ENCODE data around the gene ELF3. TPM values are rescaled to one million over a fixed set of nuclear protein-coding genes. Genes with fewer than 3 reads are reported as not detected.
A peak's percentile ranks its signal among the peaks of the same experiment; 100 is the strongest.

The ELF3 gene
- total and polyA plus RNA-seq, 4 experiments from 2014 or later = 0.17 to 1.1 (median 0.33) TPM; not detected in 1

GRCh38 chr1:201989354-201990128 is 20.8 kb upstream of the ELF3 start:
- Mint-ChIP-seq H3K36me3 (peaks cover 29 to 55% of the 10 kb centered on the region in 2 donors), H3K27me3 (no peaks in the 10 kb centered on the region), H3K9me3 (peaks cover 0 to 4% (median 0%) of the 10 kb centered on the region in 8 donors), H3K4me1 (peaks cover under 1 to 5% (median 3%) of the 10 kb centered on the region in 4 donors), H3K27ac (no peak overlapping the region), H3K4me3 (no peak overlapping the region)
- H3K9me3 ChIP-seq (ENCODE audit: control insufficient read depth in 1 of 2, low read length in 2 of 2) = no peaks in the 10 kb centered on the region
- no peak overlapping the region for H3K27ac ChIP-seq (ENCODE audit: low read depth, low read length)
- ChIA-PET POLR2A (ENCODE audit: partially characterized antibody) (no interaction called here), CTCF (ENCODE audit: partially characterized antibody) (interaction anchor here (1.4 kb wide), 1 partner anchor 94 kb away, joined by 3 read pairs; no protein-coding TSS in a partner anchor)
- no peaks in the 10 kb centered on the region for H3K27me3 ChIP-seq (ENCODE audit: insufficient read depth, low read length)
- no peak overlapping the region for H3K4me3 ChIP-seq (ENCODE audit: low read length in 2 of 2)
- H3K4me1 ChIP-seq (ENCODE audit: insufficient read depth, low read length) = no peaks in the 10 kb centered on the region
- H3K36me3 ChIP-seq (ENCODE audit: insufficient read depth, low read length) = peaks cover 34% of the 10 kb centered on the region
- DNase-seq = no peak
- intact Hi-C loops (cut with micrococcal nuclease) = no loop called here

DNA sequence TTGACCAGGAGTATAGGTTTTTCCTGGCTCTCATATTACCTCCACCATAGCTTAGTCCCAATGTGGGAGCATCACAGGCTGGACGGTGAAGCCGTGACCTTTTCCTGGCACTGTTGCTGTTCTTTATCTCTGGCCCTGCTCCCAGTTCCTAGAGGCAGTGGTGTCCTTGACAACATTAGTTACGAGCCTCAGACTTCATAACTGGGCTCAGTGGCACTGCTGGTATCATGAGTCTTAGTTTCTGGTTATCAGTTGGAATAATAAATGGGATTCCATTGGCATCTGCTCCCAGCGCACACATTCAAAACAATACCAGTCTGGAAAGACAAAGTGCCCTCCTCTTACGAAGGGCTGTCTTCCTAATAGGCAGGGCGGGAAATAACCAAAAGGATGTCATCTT is 20.0 kb upstream of the ELF3 start:
- no peak overlapping the region for H3K4me3 Mint-ChIP-seq
- H3K36me3 ChIP-seq (ENCODE audit: insufficient read depth, low read length) = peaks cover 34% of the 10 kb centered on the region
- H3K27me3 Mint-ChIP-seq = no peaks in the 10 kb centered on the region
- no peaks in the 10 kb centered on the region for H3K9me3 ChIP-seq (ENCODE audit: control insufficient read depth in 1 of 2, low read length in 2 of 2)
- H3K4me1 Mint-ChIP-seq = peaks cover 0 to 4% (median 1%) of the 10 kb centered on the region in 4 donors
- H3K9me3 Mint-ChIP-seq = peaks cover 0 to 2% (median 0%) of the 10 kb centered on the region in 8 donors
- intact Hi-C loops (cut with micrococcal nuclease) = no loop called here
- no peaks in the 10 kb centered on the region for H3K4me1 ChIP-seq (ENCODE audit: insufficient read depth, low read length)
- no peak overlapping the region for H3K4me3 ChIP-seq (ENCODE audit: low read length in 2 of 2)
- DNase-seq = no peak
- POLR2A ChIA-PET (ENCODE audit: partially characterized antibody) = no interaction called here
- H3K27ac Mint-ChIP-seq = no peak overlapping the region
- H3K27me3 ChIP-seq (ENCODE audit: insufficient read depth, low read length) = no peaks in the 10 kb centered on the region
- no peak overlapping the region for H3K27ac ChIP-seq (ENCODE audit: low read depth, low read length)
- peaks cover 29 to 58% of the 10 kb centered on the region in 2 donors for H3K36me3 Mint-ChIP-seq
- CTCF ChIA-PET (ENCODE audit: partially characterized antibody) = no interaction called here

DNA sequence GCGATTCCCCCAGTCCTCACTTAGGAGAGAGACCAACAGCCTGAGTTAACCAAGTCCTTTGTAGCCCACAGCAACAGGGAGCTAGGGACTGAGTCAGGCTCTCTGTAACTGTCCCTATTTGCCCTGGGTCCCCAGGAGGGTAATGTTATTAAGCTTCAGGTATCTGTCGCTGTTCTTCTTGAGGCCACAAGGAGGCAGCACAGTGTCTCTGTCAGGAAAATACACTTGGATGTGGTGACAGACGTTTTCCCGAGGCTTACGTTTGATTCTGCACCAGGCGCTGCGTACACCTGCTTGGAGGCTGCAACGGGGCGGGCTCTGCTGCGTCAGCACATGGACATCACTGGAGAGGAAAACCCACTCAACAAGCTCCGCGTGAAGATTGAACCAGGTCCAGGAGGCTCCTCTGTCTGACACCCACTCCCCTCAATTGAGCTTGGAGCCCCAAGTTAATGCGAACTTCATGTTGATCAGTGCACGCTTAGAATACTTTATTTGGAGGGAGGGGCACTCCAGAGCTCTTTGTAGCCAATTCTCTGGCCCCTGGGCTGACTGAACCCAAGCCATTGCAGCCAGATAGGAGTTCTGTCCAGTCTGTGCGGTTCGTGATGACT is 10.7 kb upstream of the ELF3 start:
- no peaks in the 10 kb centered on the region for H3K9me3 ChIP-seq (ENCODE audit: control insufficient read depth in 1 of 2, low read length in 2 of 2)
- DNase-seq = peak in 4 of 5 donors; percentile 18 to 24 (median 22)
- H3K9me3 Mint-ChIP-seq = no peaks in the 10 kb centered on the region
- H3K27ac Mint-ChIP-seq = no peak overlapping the region
- peaks cover 48% of the 10 kb centered on the region for H3K36me3 ChIP-seq (ENCODE audit: insufficient read depth, low read length)
- H3K4me1 ChIP-seq (ENCODE audit: insufficient read depth, low read length) = no peaks in the 10 kb centered on the region
- H3K27me3 ChIP-seq (ENCODE audit: insufficient read depth, low read length) = no peaks in the 10 kb centered on the region
- intact Hi-C loops (cut with micrococcal nuclease) = loop anchor here (2.0 kb wide), 1 partner anchor 17 kb away; the partner anchor contains the start of gene RNPEP
- ChIA-PET CTCF (ENCODE audit: partially characterized antibody) (interaction anchor here (0.5 to 3.1 kb wide), 20 partner anchors 8 to 437 kb away, joined by 3 to 18 read pairs (median 5); partner anchors contain the start of gene TIMM17A), POLR2A (ENCODE audit: partially characterized antibody) (no interaction called here)
- no peaks in the 10 kb centered on the region for H3K27me3 Mint-ChIP-seq
- no peak overlapping the region for H3K27ac ChIP-seq (ENCODE audit: low read depth, low read length)
- peaks cover 56 to 76% of the 10 kb centered on the region in 2 donors for H3K36me3 Mint-ChIP-seq
- no peak overlapping the region for H3K4me3 ChIP-seq (ENCODE audit: low read length in 2 of 2)
- no peak overlapping the region for H3K4me3 Mint-ChIP-seq
- no peaks in the 10 kb centered on the region for H3K4me1 Mint-ChIP-seq

- H3K4me1 Mint-ChIP-seq = no peaks in the 10 kb centered on the region
- Histone ChIP-seq H3K27me3 (ENCODE audit: insufficient read depth, low read length) (no peaks in the 10 kb centered on the region), H3K4me3 (ENCODE audit: low read length in 2 of 2) (no peak overlapping the region), H3K4me1 (ENCODE audit: insufficient read depth, low read length) (no peaks in the 10 kb centered on the region), H3K36me3 (ENCODE audit: insufficient read depth, low read length) (peaks cover 48% of the 10 kb centered on the region), H3K9me3 (ENCODE audit: control insufficient read depth in 1 of 2, low read length in 2 of 2) (no peaks in the 10 kb centered on the region), H3K27ac (ENCODE audit: low read depth, low read length) (no peak overlapping the region)
- ChIA-PET CTCF (ENCODE audit: partially characterized antibody) (no interaction called here), POLR2A (ENCODE audit: partially characterized antibody) (no interaction called here)
- H3K27ac Mint-ChIP-seq = no peak overlapping the region
- H3K36me3 Mint-ChIP-seq = peaks cover 53 to 76% of the 10 kb centered on the region in 2 donors
- H3K4me3 Mint-ChIP-seq = no peak overlapping the region
- intact Hi-C loops (cut with micrococcal nuclease) = no loop called here
- no peaks in the 10 kb centered on the region for H3K27me3 Mint-ChIP-seq
- DNase-seq = no peak
- no peaks in the 10 kb centered on the region for H3K9me3 Mint-ChIP-seq
Observed at GRCh38 chr1:202002507-202002906, 7.9 kb upstream of the ELF3 start.

DNA sequence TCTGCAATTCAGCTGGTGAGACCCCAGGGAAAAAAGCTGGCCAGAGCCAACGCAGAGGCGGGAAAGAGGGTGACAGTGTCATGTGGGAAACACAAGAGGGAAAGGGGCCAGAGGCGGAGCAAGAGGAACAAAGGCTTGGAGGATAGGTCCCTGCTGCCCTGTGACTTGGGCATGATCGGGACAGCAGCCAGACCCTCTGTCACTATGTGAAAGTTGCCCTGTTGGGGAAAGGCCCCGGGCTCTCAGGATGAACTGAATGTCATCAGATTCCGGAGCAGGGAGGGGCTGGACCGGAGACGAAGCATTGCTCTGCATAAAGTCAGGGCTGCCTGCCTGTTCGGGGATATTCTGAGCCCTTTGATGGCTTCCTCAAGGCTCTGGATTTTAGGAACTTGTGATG is 5.7 kb upstream of the ELF3 start:
- no peak overlapping the region for H3K27ac ChIP-seq (ENCODE audit: low read depth, low read length)
- Mint-ChIP-seq H3K27ac (peak overlapping the region in 1 of 7 donors; percentile 50), H3K4me3 (no peak overlapping the region), H3K27me3 (no peaks in the 10 kb centered on the region), H3K4me1 (no peaks in the 10 kb centered on the region), H3K36me3 (peaks cover 47 to 67% of the 10 kb centered on the region in 2 donors), H3K9me3 (no peaks in the 10 kb centered on the region)
- H3K9me3 ChIP-seq (ENCODE audit: control insufficient read depth in 1 of 2, low read length in 2 of 2) = no peaks in the 10 kb centered on the region
- ChIA-PET POLR2A (ENCODE audit: partially characterized antibody) (no interaction called here), CTCF (ENCODE audit: partially characterized antibody) (no interaction called here)
- DNase-seq = no peak
- intact Hi-C loops (cut with micrococcal nuclease) = no loop called here
- peaks cover 48% of the 10 kb centered on the region for H3K36me3 ChIP-seq (ENCODE audit: insufficient read depth, low read length)
- H3K4me1 ChIP-seq (ENCODE audit: insufficient read depth, low read length) = no peaks in the 10 kb centered on the region
- H3K27me3 ChIP-seq (ENCODE audit: insufficient read depth, low read length) = no peaks in the 10 kb centered on the region
- H3K4me3 ChIP-seq (ENCODE audit: low read length in 2 of 2) = no peak overlapping the region

- H3K27ac Mint-ChIP-seq = peak overlapping the region in 1 of 7 donors; percentile 13
- Histone ChIP-seq H3K9me3 (ENCODE audit: control insufficient read depth in 1 of 2, low read length in 2 of 2) (no peaks in the 10 kb centered on the region), H3K27ac (ENCODE audit: low read depth, low read length) (no peak overlapping the region), H3K27me3 (ENCODE audit: insufficient read depth, low read length) (no peaks in the 10 kb centered on the region), H3K4me1 (ENCODE audit: insufficient read depth, low read length) (no peaks in the 10 kb centered on the region), H3K4me3 (ENCODE audit: low read length in 2 of 2) (no peak overlapping the region), H3K36me3 (ENCODE audit: insufficient read depth, low read length) (peaks cover 38% of the 10 kb centered on the region)
- intact Hi-C loops (cut with micrococcal nuclease) = no loop called here
- POLR2A ChIA-PET (ENCODE audit: partially characterized antibody) = no interaction called here
- no peaks in the 10 kb centered on the region for H3K27me3 Mint-ChIP-seq
- CTCF ChIA-PET (ENCODE audit: partially characterized antibody) = interaction anchor here (1.1 kb wide), 1 partner anchor 8 kb away, joined by 3 read pairs; no protein-coding TSS in a partner anchor
- no peak for DNase-seq
- H3K4me1 Mint-ChIP-seq = no peaks in the 10 kb centered on the region
- no peak overlapping the region for H3K4me3 Mint-ChIP-seq
- H3K9me3 Mint-ChIP-seq = no peaks in the 10 kb centered on the region
- peaks cover 40 to 56% of the 10 kb centered on the region in 2 donors for H3K36me3 Mint-ChIP-seq
Observed at GRCh38 chr1:202005958-202006357, 4.4 kb upstream of the ELF3 start.

- CTCF ChIA-PET (ENCODE audit: partially characterized antibody) = interaction anchor here (0.7 to 4.1 kb wide), 7 partner anchors 8 to 127 kb away, joined by 3 to 24 read pairs (median 3); no protein-coding TSS in a partner anchor
- intact Hi-C loops (cut with micrococcal nuclease) = no loop called here
- Mint-ChIP-seq H3K9me3 (no peaks in the 10 kb centered on the region), H3K4me1 (no peaks in the 10 kb centered on the region), H3K27ac (peak overlapping the region in 1 of 7 donors; percentile 69), H3K4me3 (no peak overlapping the region), H3K36me3 (peaks cover 35 to 46% of the 10 kb centered on the region in 2 donors), H3K27me3 (no peaks in the 10 kb centered on the region)
- no peak overlapping the region for H3K4me3 ChIP-seq (ENCODE audit: low read length in 2 of 2)
- H3K9me3 ChIP-seq (ENCODE audit: control insufficient read depth in 1 of 2, low read length in 2 of 2) = no peaks in the 10 kb centered on the region
- H3K27ac ChIP-seq (ENCODE audit: low read depth, low read length) = no peak overlapping the region
- no peaks in the 10 kb centered on the region for H3K4me1 ChIP-seq (ENCODE audit: insufficient read depth, low read length)
- peaks cover 34% of the 10 kb centered on the region for H3K36me3 ChIP-seq (ENCODE audit: insufficient read depth, low read length)
- H3K27me3 ChIP-seq (ENCODE audit: insufficient read depth, low read length) = no peaks in the 10 kb centered on the region
- no peak for DNase-seq
- POLR2A ChIA-PET (ENCODE audit: partially characterized antibody) = no interaction called here
Observed at GRCh38 chr1:202007304-202007703, 3.1 kb upstream of the ELF3 start.
